Neural cell (in vitro differentiated cells): Measurements from ENCODE around the gene ZNF264.

Experiments used
- CTCF ChIP-seq: fragments of 450-650 bp; IDR thresholded peaks from 2 replicates; pipeline ENCODE4 v1.5.1; 2014; ENCODE audit warnings: antibody characterized with exemption, mild to moderate bottlenecking, moderate library complexity; ENCODE audit not compliant: poor library complexity, severe bottlenecking
- POLR2AphosphoS5 ChIP-seq: IDR thresholded peaks from 2 replicates; pipeline ENCODE4 v1.6.1; 2012
- RAD21 ChIP-seq: fragments of 450-650 bp; conservative IDR thresholded peaks from 2 replicates; pipeline ENCODE4 v1.6.1; 2014; ENCODE audit warnings: antibody characterized with exemption, mild to moderate bottlenecking, moderate library complexity
- REST ChIP-seq: IDR thresholded peaks from 2 replicates; pipeline ENCODE4 v1.6.1; 2012; ENCODE audit warnings: borderline replicate concordance
- SMC3 ChIP-seq: fragments of 450-650 bp; conservative IDR thresholded peaks from 2 replicates; pipeline ENCODE4 v1.6.1; 2014; ENCODE audit warnings: antibody characterized with exemption, mild to moderate bottlenecking, moderate library complexity; ENCODE audit not compliant: poor library complexity
- TAF1 ChIP-seq: IDR thresholded peaks from 2 replicates; pipeline ENCODE4 v1.6.1; 2012; ENCODE audit warnings: low read depth

- TF ChIP-seq CTCF (no peak), POLR2AphosphoS5 (no peak), REST (no peak), TAF1 (no peak), SMC3 (no peak), RAD21 (no peak)
Observed at GRCh38 chr19:57269515-57270250, 78.4 kb downstream of the ZNF264 start.
